Measurements from ENCODE around the gene PDYN.

The PDYN gene

DNA sequence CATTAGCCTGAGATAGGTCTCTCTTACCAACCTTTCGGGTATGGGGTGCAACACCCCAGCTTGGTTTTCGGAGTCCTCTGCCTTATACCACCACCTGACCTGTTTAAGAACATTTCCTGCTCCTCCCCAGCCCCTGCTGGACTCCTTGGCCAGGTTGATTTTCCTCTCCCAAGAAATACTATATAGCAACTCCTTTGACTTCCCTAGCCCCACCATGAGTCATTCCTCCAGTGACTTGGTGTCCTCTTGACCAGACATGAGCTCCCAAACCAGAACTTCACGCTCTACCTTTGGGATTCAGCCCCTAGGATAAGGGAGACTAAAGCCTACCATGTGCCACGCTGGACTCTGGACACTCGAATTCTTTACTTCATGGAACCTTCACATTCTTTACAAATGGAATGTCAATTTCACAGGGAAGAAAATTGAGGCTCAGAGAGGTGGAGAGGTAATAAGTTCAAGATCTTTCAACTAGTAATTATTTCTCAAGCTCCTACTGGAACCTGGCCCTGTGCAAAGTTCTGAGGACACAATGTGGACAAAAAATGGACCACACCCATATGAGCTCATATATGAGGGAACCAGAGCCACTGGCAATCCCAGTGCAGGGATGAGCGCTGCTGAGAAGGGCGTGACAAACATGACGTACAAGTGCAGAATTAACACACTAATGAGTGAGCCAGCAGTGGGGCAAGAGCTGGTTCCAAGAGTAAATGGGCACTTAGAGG lies 50.4 kb downstream of the PDYN start:
- H3K4me3 ChIP-seq (replicated peaks; ENCODE audit: low read depth, low read length): no peak overlapping the region
- TF ChIP-seq, protein P1, sequence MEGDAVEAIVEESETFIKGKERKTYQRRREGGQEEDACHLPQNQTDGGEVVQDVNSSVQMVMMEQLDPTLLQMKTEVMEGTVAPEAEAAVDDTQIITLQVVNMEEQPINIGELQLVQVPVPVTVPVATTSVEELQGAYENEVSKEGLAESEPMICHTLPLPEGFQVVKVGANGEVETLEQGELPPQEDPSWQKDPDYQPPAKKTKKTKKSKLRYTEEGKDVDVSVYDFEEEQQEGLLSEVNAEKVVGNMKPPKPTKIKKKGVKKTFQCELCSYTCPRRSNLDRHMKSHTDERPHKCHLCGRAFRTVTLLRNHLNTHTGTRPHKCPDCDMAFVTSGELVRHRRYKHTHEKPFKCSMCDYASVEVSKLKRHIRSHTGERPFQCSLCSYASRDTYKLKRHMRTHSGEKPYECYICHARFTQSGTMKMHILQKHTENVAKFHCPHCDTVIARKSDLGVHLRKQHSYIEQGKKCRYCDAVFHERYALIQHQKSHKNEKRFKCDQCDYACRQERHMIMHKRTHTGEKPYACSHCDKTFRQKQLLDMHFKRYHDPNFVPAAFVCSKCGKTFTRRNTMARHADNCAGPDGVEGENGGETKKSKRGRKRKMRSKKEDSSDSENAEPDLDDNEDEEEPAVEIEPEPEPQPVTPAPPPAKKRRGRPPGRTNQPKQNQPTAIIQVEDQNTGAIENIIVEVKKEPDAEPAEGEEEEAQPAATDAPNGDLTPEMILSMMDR (IDR thresholded peaks at IDR 0.05; ENCODE audit: low read depth, low read length, missing control alignments): no peak
- no peak for DNase-seq (ENCODE audit: extremely low read depth, low read depth)

- TF ChIP-seq, protein P1 (IDR thresholded peaks at IDR 0.05; ENCODE audit: low read depth, low read length, missing control alignments): no peak
- no peak for DNase-seq (ENCODE audit: extremely low read depth, low read depth)
- H3K4me3 ChIP-seq (replicated peaks; ENCODE audit: low read depth, low read length): no peak overlapping the region
Measured at GRCh38 chr20:1942486-1943274, 51.2 kb downstream of the PDYN start.

GRCh38 chr20:1942061-1942460 lies 51.8 kb downstream of the PDYN start:
- no peak overlapping the region for H3K4me3 ChIP-seq (replicated peaks; ENCODE audit: low read depth, low read length)
- DNase-seq (ENCODE audit: extremely low read depth, low read depth): no peak
- TF ChIP-seq, protein P1 (IDR thresholded peaks at IDR 0.05; ENCODE audit: low read depth, low read length, missing control alignments): no peak

DNA sequence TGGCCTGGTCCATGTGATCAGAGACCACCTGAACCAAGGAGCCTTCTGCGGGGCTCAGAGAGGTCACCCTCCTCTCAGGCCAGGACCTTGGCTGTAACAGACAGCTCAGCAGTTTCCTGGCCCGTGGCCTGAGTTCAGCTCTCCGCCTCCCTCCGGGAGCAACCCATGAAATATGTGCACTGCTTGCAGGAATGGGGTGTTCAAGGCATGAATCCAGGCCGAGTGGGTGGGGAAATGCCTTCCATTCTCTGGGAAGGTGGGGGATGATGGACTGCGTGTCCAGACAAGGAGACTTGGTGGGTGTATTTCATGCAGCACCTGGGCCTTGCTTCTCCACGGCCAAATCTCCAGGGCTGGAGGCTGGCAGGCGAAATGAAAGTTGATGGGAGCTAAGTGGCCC lies 52.6 kb downstream of the PDYN start:
- TF ChIP-seq, protein P1 (IDR thresholded peaks at IDR 0.05; ENCODE audit: low read depth, low read length, missing control alignments): no peak
- H3K4me3 ChIP-seq (replicated peaks; ENCODE audit: low read depth, low read length): no peak overlapping the region
- no peak for DNase-seq (ENCODE audit: extremely low read depth, low read depth)

DNA sequence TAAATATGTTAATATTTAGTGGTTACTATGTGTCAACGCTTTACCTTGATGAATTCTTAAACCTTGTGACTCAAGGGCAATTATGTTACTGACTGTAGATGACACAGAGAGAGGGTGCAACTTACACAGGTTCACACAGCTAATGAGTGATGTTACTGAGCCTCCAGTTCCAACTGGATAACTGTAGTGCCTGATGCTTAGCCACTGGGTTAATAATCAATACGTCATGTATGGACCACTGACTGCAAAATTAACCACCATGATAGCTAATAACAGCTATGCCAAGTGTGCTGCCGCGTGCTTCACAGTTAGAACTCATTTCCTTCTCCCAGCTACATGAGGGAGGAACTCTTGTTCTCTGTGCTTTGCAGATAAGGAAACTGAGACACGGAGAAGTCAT lies 53.3 kb downstream of the PDYN start:
- no peak for DNase-seq (ENCODE audit: extremely low read depth, low read depth)
- TF ChIP-seq, protein P1 (IDR thresholded peaks at IDR 0.05; ENCODE audit: low read depth, low read length, missing control alignments): no peak

DNA sequence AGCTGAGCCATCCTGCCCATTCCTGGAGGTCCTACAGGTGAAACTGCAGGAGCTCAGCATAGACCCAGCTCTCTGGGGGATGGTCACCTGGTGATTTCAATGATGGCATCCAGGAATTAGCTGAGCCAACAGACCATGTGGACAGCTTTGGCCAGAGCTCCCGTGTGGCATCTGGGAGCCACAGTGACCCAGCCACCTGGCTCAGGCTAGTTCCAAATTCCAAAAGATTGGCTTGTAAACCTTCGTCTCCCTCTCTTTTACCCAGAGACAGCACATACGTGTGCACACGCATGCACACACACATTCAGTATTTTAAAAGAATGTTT lies 54.6 kb downstream of the PDYN start:
- H3K4me3 ChIP-seq (replicated peaks; ENCODE audit: low read depth, low read length): no peak overlapping the region
- DNase-seq (ENCODE audit: extremely low read depth, low read depth): no peak
- TF ChIP-seq, protein P1 (IDR thresholded peaks at IDR 0.05; ENCODE audit: low read depth, low read length, missing control alignments): no peak

More for the DNA sequence above, 53.3 kb downstream of the PDYN start:
- H3K4me3 ChIP-seq (replicated peaks; ENCODE audit: low read depth, low read length): no peak overlapping the region

Data from HFF-Myc (cell line).